Activated naive CD8-positive, alpha-beta T cell (primary cell): ENCODE measurements around the gene POLR2L.

Experiments used
- H3K27ac Mint-ChIP-seq: one replicate; pipeline ENCODE4 v1.8.0; 2021; ENCODE audit warnings: mixed read lengths
- H3K27me3 Mint-ChIP-seq: one replicate; pipeline ENCODE4 v1.8.0; 2021; ENCODE audit warnings: mixed read lengths
- H3K36me3 Mint-ChIP-seq: one replicate; pipeline ENCODE4 v1.8.0; 2021; ENCODE audit warnings: mixed read lengths
- H3K4me1 Mint-ChIP-seq: one replicate; pipeline ENCODE4 v1.8.0; 2021; ENCODE audit warnings: low read depth, mixed read lengths
- H3K4me3 Mint-ChIP-seq: one replicate; pipeline ENCODE4 v1.8.0; 2021; ENCODE audit warnings: mild to moderate bottlenecking, mixed read lengths
- H3K9me3 Mint-ChIP-seq: one replicate; pipeline ENCODE4 v1.8.0; 2021; ENCODE audit warnings: low read depth, mixed read lengths

POLR2L gene

GRCh38 chr11:842370-843002 is at the start of gene POLR2L, which contains the start of gene TSPAN4:
Gene POLR2L (minus strand): TSS chr11:842529. CDS start chr11:842508, 21 bp downstream.
Gene TSPAN4 (plus strand): TSS chr11:842852. CDS start chr11:850305, 7,453 bp downstream.
- H3K4me3 Mint-ChIP-seq = peak within 1 kb of the TSS; percentile 88
- H3K27ac Mint-ChIP-seq = peak within 1 kb of the TSS; percentile 80
- H3K9me3 Mint-ChIP-seq = no peaks in the 10 kb centered on the region
- no peaks in the 10 kb centered on the region for H3K27me3 Mint-ChIP-seq
- H3K36me3 Mint-ChIP-seq = no peaks in the 10 kb centered on the region
- peaks cover 24% of the 10 kb centered on the region for H3K4me1 Mint-ChIP-seq

- no peaks in the 10 kb centered on the region for H3K27me3 Mint-ChIP-seq
- H3K4me1 Mint-ChIP-seq = no peaks in the 10 kb centered on the region
- H3K4me3 Mint-ChIP-seq = no peak overlapping the region
- H3K36me3 Mint-ChIP-seq = no peaks in the 10 kb centered on the region
- no peak overlapping the region for H3K27ac Mint-ChIP-seq
- H3K9me3 Mint-ChIP-seq = no peaks in the 10 kb centered on the region
Observed at GRCh38 chr11:890794-891540, 48.6 kb upstream of the POLR2L start.

- Mint-ChIP-seq H3K36me3 (no peaks in the 10 kb centered on the region), H3K27me3 (no peaks in the 10 kb centered on the region), H3K4me3 (no peak overlapping the region), H3K27ac (no peak overlapping the region), H3K4me1 (no peaks in the 10 kb centered on the region), H3K9me3 (no peaks in the 10 kb centered on the region)
Observed at GRCh38 chr11:889687-890475, 47.6 kb upstream of the POLR2L start.

- Mint-ChIP-seq H3K27ac (no peak overlapping the region), H3K36me3 (no peaks in the 10 kb centered on the region), H3K27me3 (no peaks in the 10 kb centered on the region), H3K9me3 (no peaks in the 10 kb centered on the region), H3K4me3 (no peak overlapping the region), H3K4me1 (no peaks in the 10 kb centered on the region)
Observed at GRCh38 chr11:889257-889656, 46.9 kb upstream of the POLR2L start.

GRCh38 chr11:888310-889212 is 46.2 kb upstream of the POLR2L start:
- H3K27ac Mint-ChIP-seq = no peak overlapping the region
- no peaks in the 10 kb centered on the region for H3K9me3 Mint-ChIP-seq
- H3K36me3 Mint-ChIP-seq = no peaks in the 10 kb centered on the region
- no peaks in the 10 kb centered on the region for H3K27me3 Mint-ChIP-seq
- H3K4me1 Mint-ChIP-seq = no peaks in the 10 kb centered on the region
- H3K4me3 Mint-ChIP-seq = no peak overlapping the region

GRCh38 chr11:887589-887988 is 45.3 kb upstream of the POLR2L start:
- Mint-ChIP-seq H3K27ac (no peak overlapping the region), H3K36me3 (no peaks in the 10 kb centered on the region), H3K4me1 (no peaks in the 10 kb centered on the region), H3K9me3 (no peaks in the 10 kb centered on the region), H3K27me3 (no peaks in the 10 kb centered on the region), H3K4me3 (no peak overlapping the region)

- Mint-ChIP-seq H3K4me1 (no peaks in the 10 kb centered on the region), H3K27me3 (no peaks in the 10 kb centered on the region), H3K27ac (no peak overlapping the region), H3K9me3 (no peaks in the 10 kb centered on the region), H3K4me3 (no peak overlapping the region), H3K36me3 (peaks cover 5% of the 10 kb centered on the region)
Observed at GRCh38 chr11:886568-886967, 44.2 kb upstream of the POLR2L start.

GRCh38 chr11:884578-885070 is 42.3 kb upstream of the POLR2L start:
- no peaks in the 10 kb centered on the region for H3K9me3 Mint-ChIP-seq
- no peaks in the 10 kb centered on the region for H3K27me3 Mint-ChIP-seq
- H3K4me1 Mint-ChIP-seq = no peaks in the 10 kb centered on the region
- no peak overlapping the region for H3K4me3 Mint-ChIP-seq
- peaks cover 5% of the 10 kb centered on the region for H3K36me3 Mint-ChIP-seq
- H3K27ac Mint-ChIP-seq = no peak overlapping the region

- no peaks in the 10 kb centered on the region for H3K27me3 Mint-ChIP-seq
- peaks cover 7% of the 10 kb centered on the region for H3K36me3 Mint-ChIP-seq
- H3K4me1 Mint-ChIP-seq = no peaks in the 10 kb centered on the region
- no peak overlapping the region for H3K4me3 Mint-ChIP-seq
- H3K9me3 Mint-ChIP-seq = no peaks in the 10 kb centered on the region
- no peak overlapping the region for H3K27ac Mint-ChIP-seq
Observed at GRCh38 chr11:883527-883926, 41.2 kb upstream of the POLR2L start.

- peaks cover 7% of the 10 kb centered on the region for H3K36me3 Mint-ChIP-seq
- no peak overlapping the region for H3K27ac Mint-ChIP-seq
- H3K4me3 Mint-ChIP-seq = no peak overlapping the region
- no peaks in the 10 kb centered on the region for H3K4me1 Mint-ChIP-seq
- H3K27me3 Mint-ChIP-seq = no peaks in the 10 kb centered on the region
- H3K9me3 Mint-ChIP-seq = no peaks in the 10 kb centered on the region
Observed at GRCh38 chr11:882596-882995, 40.3 kb upstream of the POLR2L start.

- Mint-ChIP-seq H3K27me3 (no peaks in the 10 kb centered on the region), H3K9me3 (no peaks in the 10 kb centered on the region), H3K36me3 (peaks cover 7% of the 10 kb centered on the region), H3K27ac (no peak overlapping the region), H3K4me3 (no peak overlapping the region), H3K4me1 (no peaks in the 10 kb centered on the region)
Observed at GRCh38 chr11:880447-880846, 38.1 kb upstream of the POLR2L start.

- H3K27ac Mint-ChIP-seq = no peak overlapping the region
- H3K27me3 Mint-ChIP-seq = no peaks in the 10 kb centered on the region
- H3K4me3 Mint-ChIP-seq = no peak overlapping the region
- H3K36me3 Mint-ChIP-seq = peaks cover 7% of the 10 kb centered on the region
- no peaks in the 10 kb centered on the region for H3K9me3 Mint-ChIP-seq
- H3K4me1 Mint-ChIP-seq = no peaks in the 10 kb centered on the region
Observed at GRCh38 chr11:877565-877964, 35.2 kb upstream of the POLR2L start.

GRCh38 chr11:876545-876944 is 34.2 kb upstream of the POLR2L start:
- H3K36me3 Mint-ChIP-seq = peaks cover 2% of the 10 kb centered on the region
- H3K4me3 Mint-ChIP-seq = no peak overlapping the region
- no peaks in the 10 kb centered on the region for H3K4me1 Mint-ChIP-seq
- no peak overlapping the region for H3K27ac Mint-ChIP-seq
- H3K9me3 Mint-ChIP-seq = no peaks in the 10 kb centered on the region
- no peaks in the 10 kb centered on the region for H3K27me3 Mint-ChIP-seq

GRCh38 chr11:875769-876301 is 33.5 kb upstream of the POLR2L start:
- Mint-ChIP-seq H3K9me3 (no peaks in the 10 kb centered on the region), H3K27me3 (no peaks in the 10 kb centered on the region), H3K4me1 (no peaks in the 10 kb centered on the region), H3K36me3 (peaks cover 2% of the 10 kb centered on the region), H3K27ac (no peak overlapping the region), H3K4me3 (no peak overlapping the region)
